ENCODE data around the gene POLR2H. TPM values are rescaled to one million over a fixed set of nuclear protein-coding genes. Genes with fewer than 3 reads are reported as not detected.

The POLR2H gene
- total and polyA plus RNA-seq, 2 donors (not counting 1 experiment from before 2014, with no cell fraction given) = 60.4 to 106 TPM

GRCh38 chr3:184335661-184336546 lies 25.6 kb upstream of the POLR2H start:
- Mint-ChIP-seq H3K27me3 (no peaks in the 10 kb centered on the region), H3K9me3 (ENCODE audit: insufficient read depth) (no peaks in the 10 kb centered on the region), H3K4me1 (peaks cover 30% of the 10 kb centered on the region), H3K4me3 (peak overlapping the region; percentile 94), H3K27ac (peak overlapping the region; percentile 90)
- H3K4me2 ChIP-seq (replicated peaks; ENCODE audit: low read depth, low read length, poor library complexity, severe bottlenecking) = peak overlapping the region; percentile 82
- H2AFZ ChIP-seq (ENCODE audit: insufficient read depth, low read depth, low read length, poor library complexity, severe bottlenecking) = peak overlapping the region; percentile 85
- H3K27ac ChIP-seq (ENCODE audit: low read length in 2 of 2) = peak overlapping the region; percentile 93
- ChIA-PET POLR2A (interaction anchor here (0.6 kb wide), 1 partner anchor 26 kb away, joined by 5 read pairs; the partner anchor contains the start of genes CLCN2 and POLR2H), CTCF (no interaction called here)
- H3K36me3 ChIP-seq (replicated peaks in 1 of 2; ENCODE audit: control extremely low read depth in 1 of 2, control insufficient read depth in 1 of 2, extremely low read depth in 1 of 2, insufficient read depth in 2 of 2, low read length in 1 of 2) = peaks cover 1 to 40% of the 10 kb centered on the region in 2 experiments
- peak overlapping the region; percentile 51 to 83 (median 73) for H3K4me3 ChIP-seq (ENCODE audit: control extremely low read depth in 1 of 5, extremely low read depth in 1 of 5, insufficient read depth in 1 of 5, low read depth in 2 of 5, low read length in 4 of 5)
- no peaks in the 10 kb centered on the region for H3K9me3 ChIP-seq (ENCODE audit: control extremely low read depth in 1 of 3, control insufficient read depth in 2 of 3, insufficient read depth in 1 of 3, low read length in 2 of 3)
- peaks cover 14 to 25% of the 10 kb centered on the region in 2 donors for H3K4me1 ChIP-seq (ENCODE audit: control insufficient read depth in 2 of 2, insufficient read depth in 2 of 2, low read length in 2 of 2)
- peak overlapping the region; percentile 86 for H3K9ac ChIP-seq (ENCODE audit: low read length)
- TF ChIP-seq EZH2 (IDR thresholded peaks at IDR 0.05; ENCODE audit: borderline replicate concordance, insufficient read depth, low read depth, low read length, poor library complexity, severe bottlenecking) (no peak), CTCF (IDR thresholded peaks at IDR 0.05) (no peak)
- peaks cover 0 to 3% (median 0%) of the 10 kb centered on the region in 4 experiments for H3K27me3 ChIP-seq (replicated peaks in 1 of 4; ENCODE audit: control extremely low read depth in 1 of 4, control insufficient read depth in 3 of 4, insufficient read depth in 4 of 4, low read length in 3 of 4)
- peak; percentile 92 for DNase-seq
- peak; percentile 80 for ATAC-seq (ENCODE audit: low read depth)
- intact Hi-C loops (cut with micrococcal nuclease) = loop anchor here (1.0 to 2.0 kb wide), 4 partner anchors 22 to 87 kb away; partner anchors contain the start of genes EEF1AKMT4, EIF4G1 and PSMD2
- no peaks in the 10 kb centered on the region for H4K20me1 ChIP-seq (ENCODE audit: control insufficient read depth, insufficient read depth, low read length, poor library complexity, severe bottlenecking)
- peaks cover 19% of the 10 kb centered on the region for H3K79me2 ChIP-seq (ENCODE audit: control insufficient read depth, insufficient read depth, low read length)
- 1% methylated on average over 77 of the region's 77 CpGs for WGBS (ENCODE audit: insufficient coverage)
